Psoas muscle (tissue), 8 donors: ENCODE measurements around the gene TMEM101. TPM values are rescaled to one million over a fixed set of nuclear protein-coding genes. Genes with fewer than 3 reads are reported as not detected.
"Not testable (repeated sequence)": the region's sequence is repeated elsewhere in the genome, so short reads cannot be mapped to it uniquely, and the experiment has no call there.

Experiments used
- ATAC-seq, 4 donors: fragments of 200-7000 bp; cut with Tn5 transposase; one replicate each; pipeline ENCODE4 v1.9.1; 2020; ENCODE audit warnings: moderate library complexity in 3 of 4, mild to moderate bottlenecking in 2 of 4
- DNase-seq, 2 donors: peaks; one replicate each; pipeline ENCODE4 v3.0.0-alpha.2; 2020
- H3K27ac ChIP-seq: fragments of 200-600 bp; one replicate; pipeline ENCODE4 v1.8.0; 2022
- H3K27me3 ChIP-seq, 3 donors: fragments of 200-600 bp in 1 of 3; one replicate each; pipeline versions ENCODE4 v1.6.1 to v1.8.0; 2013 to 2022; ENCODE audit warnings: low read length in 2 of 3, mild to moderate bottlenecking in 2 of 3, moderate library complexity in 1 of 3; ENCODE audit not compliant: insufficient read depth in 3 of 3
- H3K36me3 ChIP-seq, 2 donors: fragments of 200-600 bp in 1 of 2; one replicate each; pipeline versions ENCODE4 v1.6.1 to v1.8.0; 2013 to 2022; ENCODE audit warnings: low read depth in 1 of 2, mild to moderate bottlenecking in 1 of 2, moderate library complexity in 1 of 2; ENCODE audit not compliant: insufficient read depth in 1 of 2
- H3K4me1 ChIP-seq: fragments of 200-600 bp; one replicate; pipeline ENCODE4 v1.8.0; 2022
- H3K4me3 ChIP-seq: fragments of 200-600 bp; one replicate; pipeline ENCODE4 v1.8.0; 2022; ENCODE audit warnings: mild to moderate bottlenecking
- H3K9me3 ChIP-seq: fragments of 200-600 bp; one replicate; pipeline ENCODE4 v1.8.0; 2022
- WGBS, 3 donors: extraction: QIAGEN DNeasy Blood & Tissue Kit; methylation state at CpG; one replicate each; pipeline versions ENCODE4 v1.1.6 to v1.1.7; 2013; 5-methylcytosine and 5-hydroxymethylcytosine counted together
- intact Hi-C, 2 donors: fragments of 100-400 bp; cut with DNase I; formaldehyde crosslinking; loops; one replicate each; pipeline versions ENCODE4 v1.11.0 to v1.14.2; 2022
- polyA plus RNA-seq, 3 donors: library from polyadenylated mRNA; stranded (reverse); fragments of 200-250 nt; gene quantifications; one replicate each; pipeline ENCODE4 v1.2.3, GENCODE V29; 2013
- total RNA-seq, 4 donors: library from RNA; stranded (reverse); fragmentation: NEBNext Ultra II Directional in 2 of 4; extraction: Animal tissue kit (Norgen Biotek cat#: 25700) in 2 of 4; gene quantifications; one replicate each; pipeline versions ENCODE4 v1.2.1 to v1.2.4, GENCODE V29; 2021 to 2023
- TF ChIP-seq, protein P1 (sequence below): fragments of 200-600 bp; IDR thresholded peaks from one replicate; pipeline ENCODE4 v1.8.0; 2022; ENCODE audit warnings: antibody characterized with exemption
- donor health status: healthy with polysubstance abuse.
- donor health status: DM: no; HTN: no; CAD: no; lungs with moderate emphysema.
- donor health status: Bipolar disorder and iron deficiency.
- donor health status: healthy.
- donor health status: DM: yes; HTN: yes; CAD: no.
- donor health status: DM: no; HTN: no; CAD: no.
- donor health status: DM: no; HTN: no; CAD: no.
- donor health status: DM: yes; HTN: yes; CAD: no.

TMEM101 gene
- total and polyA plus RNA-seq, 7 donors, result 13.2 to 52.6 (median 22.2) TPM

DNA sequence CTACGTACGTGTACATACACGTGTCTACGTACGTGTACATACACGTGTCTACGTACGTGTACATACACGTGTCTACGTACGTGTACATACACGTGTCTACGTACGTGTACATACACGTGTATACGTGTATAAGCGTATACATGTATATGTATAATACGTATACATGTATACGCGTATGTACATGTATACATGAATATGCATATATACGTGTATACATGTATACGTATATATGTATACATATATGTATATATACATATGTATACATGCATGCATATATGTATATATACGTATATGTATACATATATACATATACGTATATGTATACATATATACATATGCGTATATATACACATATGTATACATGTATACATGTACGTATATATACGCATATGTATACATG, 38.9 kb downstream of the TMEM101 start:
- 82 to 89% (median 88%) methylated on average over 13 to 22 of the region's 27 CpGs for WGBS, 3 donors
- Histone ChIP-seq H3K4me1 (no peaks in the 10 kb centered on the region), H3K27me3 (peaks cover 0 to 25% (median 0%) of the 10 kb centered on the region in 3 donors), H3K36me3 (no peaks in the 10 kb centered on the region), H3K9me3 (no peaks in the 10 kb centered on the region), H3K27ac (no peak overlapping the region), H3K4me3 (no peak overlapping the region)
- TF ChIP-seq, protein P1, sequence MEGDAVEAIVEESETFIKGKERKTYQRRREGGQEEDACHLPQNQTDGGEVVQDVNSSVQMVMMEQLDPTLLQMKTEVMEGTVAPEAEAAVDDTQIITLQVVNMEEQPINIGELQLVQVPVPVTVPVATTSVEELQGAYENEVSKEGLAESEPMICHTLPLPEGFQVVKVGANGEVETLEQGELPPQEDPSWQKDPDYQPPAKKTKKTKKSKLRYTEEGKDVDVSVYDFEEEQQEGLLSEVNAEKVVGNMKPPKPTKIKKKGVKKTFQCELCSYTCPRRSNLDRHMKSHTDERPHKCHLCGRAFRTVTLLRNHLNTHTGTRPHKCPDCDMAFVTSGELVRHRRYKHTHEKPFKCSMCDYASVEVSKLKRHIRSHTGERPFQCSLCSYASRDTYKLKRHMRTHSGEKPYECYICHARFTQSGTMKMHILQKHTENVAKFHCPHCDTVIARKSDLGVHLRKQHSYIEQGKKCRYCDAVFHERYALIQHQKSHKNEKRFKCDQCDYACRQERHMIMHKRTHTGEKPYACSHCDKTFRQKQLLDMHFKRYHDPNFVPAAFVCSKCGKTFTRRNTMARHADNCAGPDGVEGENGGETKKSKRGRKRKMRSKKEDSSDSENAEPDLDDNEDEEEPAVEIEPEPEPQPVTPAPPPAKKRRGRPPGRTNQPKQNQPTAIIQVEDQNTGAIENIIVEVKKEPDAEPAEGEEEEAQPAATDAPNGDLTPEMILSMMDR, result no peak
- no peak for DNase-seq
- no peak for ATAC-seq
- intact Hi-C loops, result no loop called here

DNA sequence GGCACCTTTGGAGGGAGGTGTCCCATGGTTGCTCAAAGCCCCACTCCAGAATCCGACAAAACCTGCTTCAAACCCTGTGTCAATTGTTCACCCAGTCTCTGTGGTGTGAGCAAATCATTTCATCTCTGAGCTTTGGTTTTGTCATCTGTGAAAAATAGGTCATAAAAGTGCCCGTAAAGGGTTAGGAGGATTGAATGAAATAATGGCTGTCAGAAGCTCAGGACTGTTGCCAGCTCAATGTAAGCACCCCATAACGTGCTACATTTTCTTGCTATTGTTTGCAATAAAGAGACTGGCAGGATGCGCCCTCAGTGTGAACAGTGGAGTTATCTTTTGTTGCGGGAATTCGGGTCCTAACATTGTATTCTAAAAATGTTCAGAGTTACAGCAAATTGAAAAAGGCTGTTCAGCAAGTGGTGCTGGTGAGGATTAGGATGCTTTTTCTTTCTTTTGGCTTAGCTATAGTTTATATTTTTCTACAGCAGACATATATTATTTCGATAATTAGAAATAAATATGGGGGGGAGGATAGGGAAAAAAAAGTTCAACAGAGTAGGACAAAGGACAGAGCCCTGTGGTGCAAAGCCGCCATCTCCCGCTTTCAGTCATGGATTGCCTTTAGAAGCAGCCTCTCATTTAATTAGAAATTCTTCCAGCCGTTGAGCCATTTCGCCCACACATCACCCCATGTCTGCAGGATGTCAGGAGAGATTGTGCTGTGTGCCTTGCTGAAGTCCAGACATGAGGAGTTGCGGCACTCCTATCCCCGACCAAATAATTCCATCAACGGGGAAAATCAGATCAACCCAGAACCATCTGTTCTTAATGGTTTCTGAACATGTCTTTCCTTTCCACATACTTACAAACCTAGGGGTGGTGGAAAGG, 40.1 kb downstream of the TMEM101 start:
- no peak for DNase-seq
- 49 to 58% (median 55%) methylated on average over 14 of the region's 14 CpGs for WGBS, 3 donors

DNA sequence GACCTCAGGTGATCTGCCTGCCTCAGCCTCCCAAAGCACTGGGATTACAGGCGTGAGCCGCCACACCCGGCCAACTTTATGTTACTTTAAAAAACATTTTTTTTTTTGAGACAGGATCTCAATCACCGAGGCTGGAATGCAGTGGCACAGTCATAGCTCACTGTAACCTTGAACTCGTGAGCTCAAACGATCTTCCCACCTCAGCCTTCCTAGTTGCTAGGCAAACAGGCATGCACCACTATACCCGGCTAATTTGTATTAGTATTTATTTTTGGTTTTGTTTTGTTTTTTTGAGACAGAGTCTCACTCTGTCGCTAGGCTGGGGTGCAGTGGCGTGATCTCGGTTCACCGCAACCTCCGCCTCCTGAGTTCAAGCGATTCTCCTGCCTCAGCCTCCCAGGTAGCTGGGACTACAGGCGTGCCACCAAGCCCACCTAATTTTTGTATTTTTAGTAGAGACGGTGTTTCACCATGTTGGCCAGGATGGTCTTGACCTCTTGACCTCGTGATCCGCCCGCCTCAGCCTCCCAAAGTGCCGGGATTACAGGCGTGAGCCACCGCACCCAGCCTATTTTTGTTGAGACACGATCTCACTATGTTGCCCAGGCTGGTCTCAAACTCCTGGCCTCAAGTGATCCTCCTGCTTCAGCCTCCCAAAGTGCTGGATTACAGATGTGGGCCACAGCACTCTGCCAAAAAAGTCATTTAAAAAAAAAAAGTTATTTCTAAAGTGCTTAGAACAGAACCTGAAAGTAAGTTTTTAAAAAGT, 42.1 kb downstream of the TMEM101 start:
- ATAC-seq, H3K4me1 ChIP-seq, intact Hi-C loops, DNase-seq, H3K36me3 ChIP-seq, H3K9me3 ChIP-seq, H3K27ac ChIP-seq, H3K4me3 ChIP-seq: not testable (repeated sequence)
- 87% methylated on average over 22 of the region's 22 CpGs for WGBS, 3 donors
- peaks cover 0 to 14% (median 0%) of the 10 kb centered on the region in 3 donors for H3K27me3 ChIP-seq

More for the DNA sequence above, 40.1 kb downstream of the TMEM101 start:
- no peak overlapping the region for H3K4me3 ChIP-seq
- H3K36me3 ChIP-seq, result no peaks in the 10 kb centered on the region
- H3K9me3 ChIP-seq, result no peaks in the 10 kb centered on the region
- peaks cover 0 to 22% (median 0%) of the 10 kb centered on the region in 3 donors for H3K27me3 ChIP-seq
- ATAC-seq, result no peak
- intact Hi-C loops, result no loop called here
- TF ChIP-seq, protein P1, result no peak
- no peak overlapping the region for H3K27ac ChIP-seq
- H3K4me1 ChIP-seq, result no peaks in the 10 kb centered on the region

DNA sequence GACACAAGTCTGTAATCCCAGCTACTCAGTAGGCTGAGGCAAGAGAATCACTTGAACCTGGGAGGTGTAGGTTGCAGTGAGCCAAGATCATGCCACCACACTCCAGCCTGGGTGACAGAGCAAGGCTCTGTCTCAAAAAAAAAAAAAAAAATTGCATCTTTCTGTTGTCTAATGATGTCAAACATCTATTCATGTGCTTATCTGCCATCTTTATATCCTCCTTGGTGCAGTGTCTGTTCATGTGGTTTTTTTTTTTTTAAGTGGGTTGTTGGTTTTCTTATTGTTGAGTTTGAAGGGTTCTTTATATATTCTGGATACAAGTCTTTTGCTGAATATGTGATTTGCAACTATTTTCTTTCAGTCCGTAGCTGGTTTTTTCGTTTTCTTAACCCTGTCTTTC, 43.3 kb downstream of the TMEM101 start:
- H3K27ac ChIP-seq, ATAC-seq, H3K36me3 ChIP-seq, H3K9me3 ChIP-seq, DNase-seq, H3K4me1 ChIP-seq, intact Hi-C loops, H3K4me3 ChIP-seq, H3K27me3 ChIP-seq: not testable (repeated sequence)
- 41 to 56% (median 52%) methylated on average over 2 of the region's 2 CpGs for WGBS, 3 donors

DNA sequence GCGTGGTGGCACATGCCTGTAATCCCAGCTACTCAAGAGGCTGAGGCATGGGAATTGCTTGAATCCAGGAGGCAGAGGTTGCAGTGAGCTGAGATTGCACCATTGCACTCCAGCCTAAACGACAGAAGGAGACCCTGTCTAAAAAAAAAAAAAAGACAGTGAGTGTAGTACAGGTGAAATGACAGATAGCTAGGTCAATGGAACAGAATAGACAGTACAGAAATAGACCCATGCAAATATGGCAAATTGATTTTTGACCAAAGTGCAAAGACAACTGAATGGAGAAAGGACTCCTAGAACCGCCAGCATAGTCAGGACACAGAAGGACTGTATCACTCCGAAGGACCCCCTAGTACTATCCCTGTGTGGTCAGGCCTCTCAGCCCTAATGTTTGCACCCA, 44.4 kb downstream of the TMEM101 start:
- no peak for ATAC-seq
- no peak overlapping the region for H3K4me3 ChIP-seq
- TF ChIP-seq, protein P1, result no peak
- H3K27ac ChIP-seq, result no peak overlapping the region
- intact Hi-C loops, result no loop called here
- H3K9me3 ChIP-seq, result no peaks in the 10 kb centered on the region
- 75 to 76% (median 76%) methylated on average over 4 of the region's 4 CpGs for WGBS, 3 donors
- no peaks in the 10 kb centered on the region for H3K4me1 ChIP-seq
- DNase-seq, result no peak
- H3K27me3 ChIP-seq, result peaks cover 0 to 8% (median 0%) of the 10 kb centered on the region in 3 donors
- H3K36me3 ChIP-seq, result no peaks in the 10 kb centered on the region
